CD4-positive, alpha-beta T cell treated with Interleukin-6 for 4 hours (primary cell): ENCODE results near the gene ERG.

Source experiments
- DNase-seq: peaks from one replicate; pipeline ENCODE4 v3.0.0-alpha.2; 2020; ENCODE audit warnings: mixed read lengths

Gene ERG

DNA sequence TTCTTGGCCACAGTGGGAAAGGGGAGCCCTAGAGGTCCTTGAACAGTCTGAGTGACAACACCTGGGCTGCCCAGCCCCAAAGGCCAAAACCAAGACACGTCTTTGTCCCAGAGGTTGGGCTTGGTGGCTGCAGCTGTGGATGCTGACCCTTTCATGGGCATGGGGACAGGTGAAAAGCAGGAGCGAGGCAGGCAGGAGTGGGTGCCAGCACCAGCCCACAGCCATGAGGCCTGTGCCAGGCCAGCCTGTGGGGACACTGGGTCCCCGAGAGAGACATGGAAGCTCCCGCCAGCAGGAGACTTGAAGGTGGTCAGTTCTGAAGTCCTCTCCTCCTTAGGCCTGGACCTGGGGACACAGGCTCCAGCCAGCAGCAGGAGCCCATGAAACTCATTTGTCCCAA, 142.9 kb downstream of the ERG start:
- no peak for DNase-seq

DNA sequence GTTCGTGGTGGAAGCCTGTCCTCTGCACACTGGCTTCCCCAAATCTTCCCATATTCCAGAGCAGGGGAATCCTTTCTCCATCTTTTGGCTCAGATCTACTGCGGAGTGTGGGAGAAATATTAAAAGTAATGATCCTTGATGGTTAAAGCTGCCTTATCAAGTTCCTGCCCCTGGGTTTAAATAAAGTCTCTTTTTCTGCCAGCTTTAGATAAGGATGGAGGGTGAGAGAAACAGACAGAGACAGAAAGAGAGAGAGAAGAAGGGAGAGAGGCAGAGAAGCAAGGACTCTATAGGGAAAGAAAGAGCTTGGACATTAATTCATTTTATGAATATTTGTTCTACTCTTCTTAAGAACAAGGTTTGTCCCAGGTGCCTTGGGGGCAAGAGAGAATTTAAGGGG, 143.5 kb downstream of the ERG start:
- DNase-seq: no peak

DNA sequence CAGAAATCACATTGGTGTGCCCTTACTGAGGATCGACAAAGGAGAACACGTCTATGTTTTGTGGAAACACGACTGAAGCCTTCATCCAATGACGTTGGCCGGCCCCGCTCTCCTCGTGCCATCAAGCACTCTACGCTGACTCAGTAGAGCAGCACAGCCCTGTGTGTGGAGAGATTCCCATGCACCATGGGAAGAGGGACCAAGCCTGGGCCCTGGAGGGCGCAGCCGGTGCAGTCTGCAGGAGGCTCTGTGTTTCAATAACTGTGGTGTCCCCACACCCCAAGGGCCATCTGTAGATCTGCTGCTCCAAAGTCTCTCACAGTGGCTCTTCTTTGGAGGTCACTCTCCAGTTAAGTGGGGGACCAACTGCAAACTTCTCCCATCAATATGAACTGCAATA, 144.0 kb downstream of the ERG start:
- no peak for DNase-seq

DNA sequence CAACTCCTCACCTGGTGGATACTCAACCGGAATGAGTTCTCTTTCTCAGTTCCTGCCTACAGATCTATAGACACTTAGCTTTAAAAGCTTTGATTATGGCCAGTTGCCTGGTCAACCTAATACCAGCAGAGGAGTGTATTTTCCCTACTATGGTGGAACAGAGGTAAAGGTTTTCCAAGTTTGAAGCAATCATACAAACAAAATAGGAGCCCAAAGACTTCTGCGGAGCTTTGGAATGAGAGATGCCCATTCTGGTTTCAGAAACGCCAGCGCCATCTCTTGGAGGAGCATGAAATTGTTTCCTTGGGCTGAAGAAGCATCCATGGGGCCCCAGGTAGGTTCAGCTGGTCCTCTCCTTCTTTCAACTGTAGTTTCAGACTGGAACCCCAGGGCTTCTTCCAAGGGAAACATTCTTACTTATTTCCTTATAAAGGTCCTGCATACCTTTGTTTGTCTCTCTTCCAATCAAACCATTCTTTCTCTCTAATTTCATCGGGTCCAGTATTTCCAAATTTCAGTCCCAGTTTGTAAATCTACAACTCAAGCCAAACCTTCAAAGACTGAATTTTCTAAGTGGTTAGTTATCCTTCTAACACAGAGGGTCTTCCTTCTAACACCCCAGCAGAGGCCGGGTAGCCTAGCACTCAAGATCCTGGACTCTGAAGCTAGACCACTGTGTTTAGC, 145.6 kb downstream of the ERG start:
- peak; percentile 73 for DNase-seq

DNA sequence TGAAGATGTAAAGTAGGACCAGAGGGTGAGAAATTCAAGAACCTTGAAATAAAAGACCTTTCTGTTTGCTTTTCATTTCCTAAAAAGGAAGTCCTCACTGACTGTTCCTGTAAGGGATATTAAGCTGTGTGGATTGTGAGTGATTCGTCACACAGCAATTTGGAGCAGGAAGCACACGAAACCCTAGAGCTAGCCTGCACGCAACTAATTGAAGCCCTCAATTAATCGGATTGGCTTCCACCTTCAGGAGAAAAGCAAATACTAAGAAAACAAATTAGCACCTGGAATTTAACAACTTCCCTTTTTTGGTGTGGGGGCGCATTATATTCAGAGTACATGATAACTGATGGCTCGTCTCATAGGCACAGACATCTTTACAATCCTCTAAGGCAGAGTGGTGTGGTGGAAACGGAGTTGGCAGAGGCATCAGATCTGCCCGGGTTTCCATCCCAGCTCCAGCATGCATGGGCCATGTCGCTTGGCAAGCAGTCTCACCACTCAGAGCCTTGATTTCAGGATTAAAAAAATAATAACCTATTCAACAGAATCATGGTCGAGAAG, 146.2 kb downstream of the ERG start:
- peak; percentile 39 for DNase-seq

DNA sequence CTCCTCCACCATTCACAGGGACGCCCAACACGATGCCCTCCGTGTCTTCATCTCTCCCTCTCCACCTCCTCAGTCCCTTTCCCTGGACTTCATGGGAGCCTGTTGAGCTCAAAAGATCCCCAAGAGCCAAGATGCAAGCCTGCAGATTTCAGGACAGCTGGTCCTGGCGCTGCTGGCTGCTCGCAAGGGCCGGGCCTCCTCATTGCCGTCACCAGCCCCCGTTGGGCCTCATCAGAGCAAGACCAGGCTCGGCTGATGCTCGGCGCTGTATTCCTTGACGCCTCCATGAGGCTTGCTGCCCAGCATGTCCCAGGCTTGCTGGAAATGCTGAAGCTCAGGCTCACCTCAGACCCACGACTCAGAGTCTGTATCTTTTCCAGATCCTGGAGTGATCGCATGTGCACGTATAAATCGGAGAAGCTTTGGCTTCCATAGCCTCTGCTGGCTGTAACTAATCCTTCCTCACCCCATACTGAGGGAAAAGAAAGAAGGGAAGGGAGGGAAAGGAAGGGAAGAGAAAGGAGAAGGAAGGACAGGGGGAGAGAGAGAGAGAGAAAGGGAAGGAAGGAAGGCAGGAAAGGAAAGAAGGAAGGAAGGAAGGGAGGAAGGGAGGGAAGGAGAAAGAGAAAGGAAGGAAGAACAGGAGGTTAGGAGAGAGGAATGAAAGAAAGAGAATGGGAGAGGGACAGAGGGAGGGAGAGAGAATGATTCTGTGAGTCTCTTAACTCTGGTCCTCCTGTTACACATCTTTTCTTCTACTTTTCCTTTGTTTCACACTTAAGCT, 146.9 kb downstream of the ERG start:
- no peak for DNase-seq

DNA sequence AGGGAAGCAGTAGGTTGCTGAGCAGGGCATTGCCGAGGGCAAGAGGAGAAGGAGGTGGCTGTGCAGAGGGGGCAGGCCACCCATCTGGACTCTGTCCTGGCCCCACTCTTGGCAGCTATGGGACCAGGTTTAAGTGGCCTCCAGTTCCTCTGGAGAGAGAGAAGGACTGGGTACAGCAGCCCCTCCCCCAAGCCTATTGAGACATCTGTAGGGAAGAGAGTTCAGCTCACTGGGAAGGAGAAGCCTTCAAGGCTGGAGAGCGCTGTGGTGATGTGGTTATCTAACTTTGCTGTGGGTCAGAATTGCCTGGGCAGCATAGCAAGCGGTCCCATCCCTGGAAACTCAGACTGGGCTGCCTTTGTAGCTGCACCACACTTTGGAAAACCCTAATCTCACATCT, 147.6 kb downstream of the ERG start:
- no peak for DNase-seq

DNA sequence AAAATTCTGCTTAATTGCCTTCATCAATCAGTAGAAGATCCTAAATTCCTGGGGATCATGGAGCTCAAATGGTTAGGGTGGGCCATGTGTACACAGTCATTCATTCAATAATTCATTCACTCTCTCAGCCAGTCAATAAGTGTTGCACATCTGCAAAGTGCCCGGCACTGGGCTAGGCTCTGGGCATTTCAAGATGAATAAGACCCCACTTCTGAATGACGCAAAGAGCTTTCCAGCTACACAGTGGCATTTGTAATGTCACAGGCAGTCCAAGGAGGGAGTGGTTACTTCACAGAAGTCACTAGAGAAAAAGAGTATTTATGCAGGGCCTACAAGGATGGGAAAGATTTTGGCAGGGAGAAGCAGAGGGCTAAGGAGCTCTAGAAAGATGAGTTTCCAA, 148.3 kb downstream of the ERG start:
- no peak for DNase-seq

DNA sequence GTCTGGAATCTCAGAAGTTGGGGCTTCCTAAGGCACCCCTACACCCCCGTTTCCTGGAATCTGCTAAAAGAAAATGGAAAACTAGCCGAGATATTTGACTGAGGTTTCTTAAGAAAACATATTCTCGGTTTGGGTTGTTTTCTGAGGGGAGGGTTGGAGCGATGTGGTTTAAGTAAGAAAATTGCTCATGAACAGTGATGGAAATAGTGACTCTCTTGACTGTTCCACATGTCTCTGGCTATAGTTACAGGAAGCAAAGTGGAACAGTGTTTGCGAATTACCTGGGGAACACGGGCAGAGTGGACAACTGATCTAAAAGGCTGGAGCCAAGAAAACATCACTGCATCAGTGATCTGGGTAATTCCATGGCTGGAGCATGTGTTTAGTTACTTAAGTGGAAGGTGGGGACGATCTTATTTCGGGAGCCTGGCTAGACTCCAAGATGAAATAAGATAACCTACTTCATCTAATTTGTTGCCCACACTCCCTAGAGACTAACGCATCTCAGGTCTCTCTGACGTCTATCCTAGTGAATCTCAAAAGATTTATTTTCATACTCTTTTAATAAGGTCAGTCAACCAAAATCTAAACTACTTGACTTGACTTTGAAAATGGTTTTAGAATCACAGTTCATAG, 149.0 kb downstream of the ERG start:
- DNase-seq: no peak

DNA sequence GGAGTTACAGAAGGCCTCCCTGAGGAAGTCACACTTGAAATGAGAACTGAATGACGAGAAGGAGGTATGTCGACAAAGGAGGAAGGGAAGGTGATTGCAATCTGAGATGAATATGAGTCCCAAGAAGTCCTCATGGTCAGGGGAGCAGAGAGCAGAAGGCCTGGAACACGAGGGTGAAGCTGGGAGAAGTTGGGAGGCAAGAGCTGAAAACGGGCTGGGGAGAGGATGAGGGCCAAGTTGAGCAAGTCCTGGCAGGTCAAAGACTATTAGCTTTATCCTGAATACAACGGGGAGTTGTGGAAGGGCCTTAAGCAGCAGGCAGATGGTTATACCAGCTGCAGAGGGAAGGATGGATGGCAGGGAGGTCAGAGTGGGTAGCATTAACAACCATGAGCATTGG, 152.0 kb downstream of the ERG start:
- DNase-seq: no peak

DNA sequence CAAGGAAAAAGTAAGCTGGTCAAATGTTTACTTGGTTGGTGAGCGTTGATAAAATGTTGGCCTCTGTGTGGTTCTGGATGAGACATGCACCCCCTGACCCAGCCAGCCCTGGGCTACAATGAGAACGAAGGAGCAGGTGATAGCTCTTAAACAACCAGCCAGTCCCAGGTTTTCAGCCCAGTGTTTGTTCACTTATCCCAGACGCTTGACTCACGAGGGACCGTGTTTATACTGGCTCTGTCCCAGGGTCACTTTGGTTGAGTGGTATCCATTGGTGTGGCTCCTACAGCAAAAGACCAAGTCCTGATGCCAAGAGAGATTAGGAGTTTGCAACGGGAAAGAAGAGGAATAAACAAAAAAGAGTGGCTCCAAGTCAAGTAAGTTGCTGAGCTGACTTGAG, 154.6 kb downstream of the ERG start:
- DNase-seq: no peak

DNA sequence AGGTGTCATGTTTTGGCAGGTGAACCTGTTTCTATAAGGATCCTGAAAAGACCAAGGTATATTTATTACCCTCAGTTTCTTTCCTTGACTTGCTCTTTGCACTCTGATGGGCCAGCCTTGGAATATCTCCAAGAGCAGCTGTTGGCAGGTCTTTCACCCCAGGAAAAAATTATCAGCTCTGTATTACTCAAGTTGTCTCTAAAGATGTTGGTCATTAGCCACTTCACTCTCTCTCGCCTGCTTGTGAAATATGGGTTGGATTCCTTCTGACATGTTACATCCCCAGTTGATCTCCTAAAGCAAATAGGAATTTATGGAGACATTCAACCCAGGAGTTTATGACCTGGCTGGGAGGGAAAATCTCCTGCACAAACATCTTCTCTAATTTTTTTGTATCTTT, 155.5 kb downstream of the ERG start:
- DNase-seq: no peak

DNA sequence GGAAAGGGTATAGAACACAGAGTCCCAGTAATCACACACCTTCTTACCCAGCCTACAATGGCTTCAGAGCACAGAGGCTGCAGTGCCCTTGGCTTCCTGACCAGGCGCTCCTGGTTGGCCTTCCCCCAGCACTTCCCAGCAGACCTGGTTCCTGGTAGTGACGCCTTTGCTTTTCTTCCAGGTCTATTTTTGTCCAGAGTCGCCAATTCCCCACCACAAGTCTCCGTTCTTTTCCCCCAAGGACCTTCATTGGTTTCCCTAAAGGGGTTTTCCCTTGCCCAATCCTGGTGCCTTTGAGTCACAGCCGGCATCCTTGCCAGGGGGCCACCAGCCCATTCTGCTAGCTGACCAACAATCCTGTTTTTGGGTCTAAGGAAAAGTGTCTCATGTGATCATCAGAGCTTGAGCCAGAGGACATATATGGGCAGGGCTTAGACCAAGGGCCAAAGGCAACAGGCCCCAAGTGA, 156.7 kb downstream of the ERG start:
- DNase-seq: no peak

DNA sequence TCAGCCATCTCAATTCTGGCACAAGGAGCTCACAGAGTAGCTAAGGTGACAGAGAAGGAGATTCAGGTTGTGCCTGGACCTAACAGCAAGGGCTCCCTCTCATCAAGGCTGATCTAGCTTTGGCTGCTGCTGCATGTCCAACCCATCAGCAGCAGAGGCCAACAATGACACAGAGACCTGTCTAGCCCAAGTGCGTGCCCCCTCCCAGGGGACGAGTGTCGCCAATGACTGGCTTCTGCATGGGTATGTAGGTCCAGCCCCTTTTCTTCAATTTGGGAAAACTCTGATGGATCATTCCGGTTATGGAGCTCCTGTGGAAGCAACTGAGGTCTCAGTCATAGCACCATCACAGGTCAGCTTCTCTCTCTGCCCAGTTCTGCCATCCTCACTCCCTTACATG, 158.1 kb downstream of the ERG start:
- DNase-seq: no peak

DNA sequence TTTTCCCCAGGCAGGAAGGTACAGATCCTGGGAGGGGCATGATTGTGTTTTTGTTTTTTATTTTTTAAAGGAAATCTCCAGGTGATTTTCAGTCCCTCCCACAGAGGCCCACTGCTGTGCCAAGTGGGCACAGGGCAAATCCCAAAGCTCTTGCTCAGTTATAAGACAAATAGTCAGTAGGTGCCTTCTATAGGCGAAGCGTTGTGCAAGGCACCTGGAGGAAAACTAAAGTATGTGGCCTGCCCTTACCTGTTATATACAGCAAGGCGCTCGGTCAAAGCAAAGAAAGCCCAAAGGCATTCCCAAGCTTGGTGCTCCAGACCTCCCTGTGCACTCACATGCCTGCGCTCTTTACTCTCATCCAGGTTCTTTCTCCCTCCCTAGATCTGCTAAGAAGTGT, 160.5 kb downstream of the ERG start:
- DNase-seq: no peak

DNA sequence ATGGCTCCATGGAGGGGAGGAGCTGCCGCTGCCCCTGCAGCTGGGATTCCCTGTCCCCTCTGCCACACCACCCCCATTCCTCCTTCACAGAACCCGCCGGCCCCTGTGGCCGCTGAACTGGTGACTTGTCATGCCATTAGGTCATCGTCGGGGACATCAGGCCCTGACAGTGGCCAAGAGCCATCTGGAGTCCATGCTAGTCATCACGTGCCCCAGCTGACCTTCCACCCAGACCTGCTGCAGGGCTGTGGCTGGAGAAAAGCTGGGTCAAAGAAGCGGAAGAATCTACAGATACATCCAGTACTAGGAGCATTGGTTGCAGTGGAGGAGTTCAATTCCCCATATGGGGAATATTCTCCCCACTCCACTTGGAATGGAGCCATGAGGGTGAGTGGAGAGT, 163.4 kb downstream of the ERG start:
- no peak for DNase-seq

DNA sequence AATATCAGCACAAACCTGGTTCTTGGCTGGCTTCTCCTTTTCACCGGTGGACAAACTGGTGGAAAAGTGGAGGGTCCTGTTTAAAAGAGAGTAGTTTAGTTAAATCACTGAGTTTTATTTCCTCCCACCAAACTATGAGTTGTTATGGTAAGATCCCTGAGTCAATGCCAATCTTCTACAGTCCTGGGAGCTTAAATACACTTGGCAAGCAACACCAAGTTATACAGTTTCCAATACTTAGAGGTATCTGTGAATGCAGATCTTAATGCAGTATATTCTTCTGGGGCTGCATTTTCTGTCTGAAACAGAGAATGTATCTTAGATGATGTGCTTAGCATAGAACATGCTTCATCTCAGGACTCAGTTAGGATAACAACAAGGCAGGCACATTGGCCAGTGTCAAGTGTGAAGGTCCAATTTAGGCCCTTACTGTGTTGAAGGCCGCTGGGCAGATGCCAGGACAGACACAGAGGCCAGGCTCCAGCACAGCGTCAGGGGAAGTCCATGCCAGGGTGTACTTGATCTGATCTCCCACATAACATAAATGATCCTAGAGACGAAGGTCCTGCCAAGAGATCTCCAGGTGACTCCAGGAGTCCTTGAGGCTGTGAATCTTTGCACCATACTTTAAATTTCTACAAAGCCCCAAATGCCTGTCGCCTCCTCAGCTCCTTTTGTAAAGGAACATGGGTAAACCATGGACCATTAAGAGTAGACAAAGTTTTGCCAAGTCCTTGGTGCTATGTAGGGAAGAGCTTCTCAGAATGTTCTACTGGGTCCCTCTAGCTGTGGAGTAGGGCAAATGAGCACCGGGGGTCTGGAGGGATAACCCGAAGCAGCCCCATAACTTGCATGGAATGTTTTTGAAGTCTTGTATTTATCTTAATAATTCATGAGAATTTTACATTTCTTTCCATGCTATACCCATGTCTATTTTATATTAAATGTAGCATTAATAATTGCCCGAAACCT, 164.7 kb downstream of the ERG start:
- no peak for DNase-seq

DNA sequence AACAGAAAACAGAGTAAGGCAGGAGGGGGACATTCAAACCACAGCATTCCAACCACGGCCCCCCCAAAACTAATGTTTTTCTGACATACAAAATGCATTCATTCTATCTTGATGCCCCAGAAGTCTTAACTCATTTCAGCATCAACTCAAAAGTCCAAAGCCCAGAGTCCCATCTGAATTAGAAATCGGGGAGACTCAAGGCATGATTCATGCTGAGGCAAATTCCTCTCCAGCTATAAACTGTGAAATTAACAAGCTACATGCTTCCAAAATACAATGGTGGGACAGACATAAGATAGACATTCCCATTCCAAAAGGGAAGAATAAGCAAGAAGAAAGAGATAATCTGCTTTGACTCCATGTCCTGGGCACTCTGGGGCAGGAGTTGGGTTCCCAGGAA, 167.6 kb downstream of the ERG start:
- DNase-seq: no peak
